Thymus (tissue), 11 donors: ENCODE results near the gene CENPI. TPM values are rescaled to one million over a fixed set of nuclear protein-coding genes. Genes with fewer than 3 reads are reported as not detected.

ENCODE experiments used
- DNase-seq, 9 donors: peaks; one replicate each; pipeline ENCODE4 v3.0.0-alpha.2; 2013; ENCODE audit warnings: low spot score in 9 of 9, low read depth in 6 of 9, missing footprints in 1 of 9
- H3K27ac ChIP-seq, 2 donors: one replicate each; pipeline ENCODE4 v1.5.1; 2013; ENCODE audit warnings: control low read depth in 1 of 2, low read depth in 1 of 2, low read length in 1 of 2, mild to moderate bottlenecking in 1 of 2, moderate library complexity in 1 of 2
- H3K27me3 ChIP-seq, 2 donors: one replicate each; pipeline ENCODE4 v1.5.1; 2013; ENCODE audit warnings: low read length in 1 of 2; ENCODE audit not compliant: control insufficient read depth in 2 of 2, insufficient read depth in 1 of 2
- H3K36me3 ChIP-seq, 2 donors: one replicate each; pipeline ENCODE4 v1.5.1; 2013; ENCODE audit warnings: low read length in 1 of 2, mild to moderate bottlenecking in 1 of 2, moderate library complexity in 1 of 2; ENCODE audit not compliant: control insufficient read depth in 2 of 2, insufficient read depth in 2 of 2
- H3K4me1 ChIP-seq, 2 donors: one replicate each; pipeline ENCODE4 v1.5.1; 2013; ENCODE audit warnings: low read length in 2 of 2; ENCODE audit not compliant: control insufficient read depth in 2 of 2, insufficient read depth in 2 of 2
- H3K4me3 ChIP-seq, 2 donors: one replicate each; pipeline ENCODE4 v1.5.1; 2013; ENCODE audit warnings: low read length in 2 of 2, control low read depth in 1 of 2, mild to moderate bottlenecking in 1 of 2
- H3K9me3 ChIP-seq, 2 donors: one replicate each; pipeline ENCODE4 v1.5.1; 2013; ENCODE audit warnings: low read length in 1 of 2, mild to moderate bottlenecking in 1 of 2; ENCODE audit not compliant: control insufficient read depth in 2 of 2, insufficient read depth in 1 of 2
- WGBS: extraction: QIAGEN DNeasy Blood & Tissue Kit; methylation state at CpG from one replicate; pipeline ENCODE4 v1.1.7; 2013; 5-methylcytosine and 5-hydroxymethylcytosine counted together
- polyA plus RNA-seq: library from polyadenylated mRNA; stranded (reverse); fragments of 200-250 nt; gene quantifications from one replicate; pipeline ENCODE4 v1.2.3, GENCODE V29; 2013
- total RNA-seq: library from RNA; stranded (reverse); fragments of 120-200 nt; gene quantifications from one replicate; pipeline ENCODE4 v1.2.4, GENCODE V29; 2013
- donor health status: healthy.

The CENPI gene
- total and polyA plus RNA-seq, 2 donors = 0.66 to 9.7 TPM

DNA sequence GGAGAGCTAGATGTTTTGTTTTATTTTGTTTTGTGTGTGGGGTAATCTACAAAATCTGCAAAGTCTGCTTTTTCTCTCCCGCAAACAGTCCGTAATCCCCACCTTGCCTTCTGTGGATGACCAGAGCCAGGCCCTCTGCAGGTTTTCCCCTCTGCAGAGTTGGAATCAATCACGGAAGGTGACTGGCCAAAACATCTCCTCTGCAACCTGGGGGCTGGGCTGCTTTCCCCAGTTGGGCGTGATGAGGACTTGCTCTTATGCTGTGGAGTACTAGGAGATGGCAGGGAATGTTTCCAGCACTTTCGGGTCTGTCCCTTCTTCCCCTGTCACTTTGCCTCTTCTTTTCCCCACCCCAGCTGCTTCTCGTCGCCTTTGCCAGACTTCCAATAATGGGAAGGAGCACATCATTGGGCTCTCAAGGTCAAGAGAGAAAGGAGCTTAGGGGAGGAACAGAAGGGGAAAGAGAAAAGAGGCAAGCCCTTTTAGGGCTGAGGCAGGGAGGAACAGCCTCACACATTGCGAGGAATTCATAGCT, 18.2 kb upstream of the CENPI start:
- Histone ChIP-seq H3K9me3 (no peaks in the 10 kb centered on the region), H3K4me3 (no peak overlapping the region), H3K4me1 (peaks cover 0 to 3% of the 10 kb centered on the region in 2 donors), H3K36me3 (no peaks in the 10 kb centered on the region), H3K27me3 (peaks cover 0 to 34% of the 10 kb centered on the region in 2 donors), H3K27ac (no peak overlapping the region)
- WGBS = 63% methylated on average over 8 of the region's 8 CpGs
- no peak for DNase-seq

GRCh38 chrX:101080326-101081124, 17.5 kb upstream of the CENPI start:
- DNase-seq = no peak
- Histone ChIP-seq H3K27me3 (peaks cover 0 to 34% of the 10 kb centered on the region in 2 donors), H3K9me3 (no peaks in the 10 kb centered on the region), H3K4me1 (peaks cover 0 to 3% of the 10 kb centered on the region in 2 donors), H3K36me3 (no peaks in the 10 kb centered on the region), H3K4me3 (no peak overlapping the region), H3K27ac (no peak overlapping the region)
- WGBS = 79% methylated on average over 3 of the region's 3 CpGs

DNA sequence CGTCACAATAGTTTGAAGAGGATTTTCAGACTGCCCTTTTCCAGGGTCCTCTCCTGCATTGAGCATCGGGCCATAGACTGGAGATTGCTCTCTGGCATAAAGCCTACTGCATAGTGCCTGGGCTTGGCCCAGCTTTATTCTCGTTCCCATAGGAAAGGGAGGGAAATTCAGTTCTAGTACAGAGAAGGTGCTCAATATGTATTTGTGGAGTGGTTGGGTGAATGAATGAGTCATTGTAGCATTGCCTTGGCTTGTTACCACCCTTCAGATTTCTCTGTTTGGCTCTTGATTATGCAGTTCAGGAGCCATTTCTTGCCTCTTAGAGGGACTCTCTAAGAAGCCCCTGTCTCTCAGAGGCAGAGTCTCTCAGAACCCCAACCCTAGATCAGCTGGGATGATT, 16.8 kb upstream of the CENPI start:
- Histone ChIP-seq H3K9me3 (no peaks in the 10 kb centered on the region), H3K27me3 (peaks cover 0 to 34% of the 10 kb centered on the region in 2 donors), H3K4me1 (peaks cover 0 to 3% of the 10 kb centered on the region in 2 donors), H3K36me3 (no peaks in the 10 kb centered on the region), H3K4me3 (no peak overlapping the region), H3K27ac (no peak overlapping the region)
- DNase-seq = no peak
- WGBS = 90% methylated on average over 3 of the region's 3 CpGs

- Histone ChIP-seq H3K36me3 (no peaks in the 10 kb centered on the region), H3K4me3 (no peak overlapping the region), H3K27me3 (no peaks in the 10 kb centered on the region), H3K4me1 (no peaks in the 10 kb centered on the region), H3K9me3 (no peaks in the 10 kb centered on the region), H3K27ac (no peak overlapping the region)
- no peak for DNase-seq
- 100% methylated on average over 1 of the region's 1 CpG for WGBS
These were observed 6.2 kb upstream of the CENPI start for GRCh38 chrX:101091817-101092216.

DNA sequence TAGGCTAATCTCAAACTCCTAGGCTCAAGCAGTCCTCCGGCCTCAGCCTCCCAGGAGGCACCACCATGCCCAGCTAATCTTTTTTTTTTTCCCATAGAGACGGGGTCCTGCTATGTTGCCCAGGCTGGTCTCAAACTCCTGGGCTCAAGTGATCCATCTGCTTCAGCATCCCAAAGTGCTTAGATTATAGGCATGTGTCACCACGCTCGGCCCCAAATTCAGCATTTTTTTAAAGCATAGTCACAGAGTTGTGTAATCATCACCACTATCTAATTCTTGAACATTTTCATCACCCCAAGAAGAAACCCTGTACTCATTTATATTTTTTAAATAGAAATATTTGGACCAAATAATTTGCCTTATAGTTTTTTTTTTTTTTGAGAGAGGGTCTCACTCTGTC, 10.3 kb downstream of the CENPI start:
- Histone ChIP-seq H3K4me1 (no peaks in the 10 kb centered on the region), H3K4me3 (no peak overlapping the region), H3K9me3 (no peaks in the 10 kb centered on the region), H3K27ac (no peak overlapping the region), H3K36me3 (peaks cover 0 to 3% of the 10 kb centered on the region in 2 donors), H3K27me3 (no peaks in the 10 kb centered on the region)
- WGBS = 96% methylated on average over 4 of the region's 4 CpGs
- no peak for DNase-seq

GRCh38 chrX:101117701-101118100, 19.7 kb downstream of the CENPI start:
- H3K4me1 ChIP-seq = no peaks in the 10 kb centered on the region
- peaks cover under 1 to 3% of the 10 kb centered on the region in 2 donors for H3K36me3 ChIP-seq
- no peaks in the 10 kb centered on the region for H3K9me3 ChIP-seq
- WGBS = 95% methylated on average over 3 of the region's 3 CpGs
- no peak overlapping the region for H3K4me3 ChIP-seq
- no peak overlapping the region for H3K27ac ChIP-seq
- DNase-seq = no peak
- no peaks in the 10 kb centered on the region for H3K27me3 ChIP-seq

DNA sequence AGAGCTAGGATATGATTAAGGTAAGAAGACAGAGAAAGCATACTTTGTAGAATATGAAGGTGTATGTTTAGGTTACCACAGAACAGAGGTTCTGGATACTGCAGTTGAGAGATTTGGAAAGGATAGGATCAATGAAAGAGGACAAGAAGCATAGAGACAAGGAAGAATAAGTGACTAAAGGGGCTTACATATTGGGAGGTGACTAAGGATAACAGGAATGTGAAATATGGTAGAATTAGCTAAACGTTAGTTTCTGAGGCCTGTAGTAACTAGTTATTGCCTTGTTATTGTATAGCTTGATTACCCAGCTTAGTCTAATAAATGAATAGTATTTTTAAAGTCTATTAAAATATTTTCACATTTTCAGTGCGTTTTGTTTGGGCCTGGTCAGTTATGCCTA, 38.2 kb downstream of the CENPI start:
- WGBS = 100% methylated on average over 2 of the region's 2 CpGs
- Histone ChIP-seq H3K4me3 (no peak overlapping the region), H3K27ac (no peak overlapping the region), H3K36me3 (peaks cover 0 to 9% of the 10 kb centered on the region in 2 donors), H3K27me3 (no peaks in the 10 kb centered on the region), H3K9me3 (no peaks in the 10 kb centered on the region), H3K4me1 (no peaks in the 10 kb centered on the region)
- no peak for DNase-seq

Other genes starting within 250 kb of the CENPI start
- gene NOX1, start 223.8 kb upstream of the CENPI start, total RNA-seq = 0.33 TPM
- gene NOX1, start 223.8 kb upstream of the CENPI start, polyA plus RNA-seq = 1.4 TPM
- 0.66 TPM for gene XKRX, start 169.3 kb upstream of the CENPI start, total RNA-seq
- gene XKRX, start 169.3 kb upstream of the CENPI start, polyA plus RNA-seq = 5.5 TPM
- gene ARL13A, start 128.5 kb upstream of the CENPI start, total RNA-seq = not detected
- gene ARL13A, start 128.5 kb upstream of the CENPI start, polyA plus RNA-seq = 0.02 TPM
- 15.3 TPM for gene TRMT2B, start 46.1 kb upstream of the CENPI start, total RNA-seq
- gene TRMT2B, start 46.1 kb upstream of the CENPI start, polyA plus RNA-seq = 15.7 TPM
- 0.19 TPM for gene TMEM35A, start 19.3 kb upstream of the CENPI start, total RNA-seq
- gene TMEM35A, start 19.3 kb upstream of the CENPI start, polyA plus RNA-seq = 0.48 TPM
- 4.7 TPM for gene DRP2, start 121.6 kb downstream of the CENPI start, total RNA-seq
- gene DRP2, start 121.6 kb downstream of the CENPI start, polyA plus RNA-seq = 0.64 TPM
- gene TAF7L, start 193.1 kb downstream of the CENPI start, total RNA-seq = 0.19 TPM
- 0.59 TPM for gene TAF7L, start 193.1 kb downstream of the CENPI start, polyA plus RNA-seq